SK-N-MC (cell line): ENCODE data around the gene WBP1.

Experiments used
- EZH2 ChIP-seq: fragments of 200-600 bp; sonication (generic); IDR thresholded peaks from one replicate; pipeline ENCODE4 v1.6.1; 2017; ENCODE audit warnings: antibody characterized with exemption
- POLR2AphosphoS5 ChIP-seq: IDR thresholded peaks from 2 replicates; pipeline ENCODE4 v1.6.1; 2012; ENCODE audit warnings: mild to moderate bottlenecking, low read depth, low read length, borderline replicate concordance

DNA sequence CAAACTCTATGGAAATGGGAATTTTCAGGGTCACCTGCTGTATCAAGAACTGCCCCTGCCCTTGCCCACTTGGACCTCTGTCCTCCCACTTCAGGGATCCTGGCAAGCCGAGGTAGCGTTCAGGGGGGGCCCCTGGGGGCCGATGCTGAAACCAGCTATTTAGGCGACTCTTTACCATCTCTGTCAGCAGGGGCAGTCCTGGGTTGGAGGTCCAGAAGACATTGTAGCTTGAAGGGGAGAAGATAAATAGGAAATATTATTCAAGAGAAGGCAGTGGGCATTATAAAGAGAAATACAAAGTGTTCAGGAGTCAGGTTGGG, 4.5 kb downstream of the WBP1 start:
- TF ChIP-seq EZH2: no peak
- no peak for TF ChIP-seq POLR2AphosphoS5
